A549 (cell line): ENCODE data around the gene ATP6V0A4. TPM values are rescaled to one million over a fixed set of nuclear protein-coding genes. Genes with fewer than 3 reads are reported as not detected.

ENCODE experiments used
- ATAC-seq, 2 experiments: fragments of 200-7000 bp in 1 of 2; fragments of >200 bp in 1 of 2; cut with Nextera tagmentation in 1 of 2; cut with Tn5 transposase in 1 of 2; 3 replicates each; pipeline versions ENCODE4 v1.8.0 to v1.9.1; 2018 to 2020; ENCODE audit warnings: mild to moderate bottlenecking in 1 of 2, moderate library complexity in 1 of 2
- CTCF ChIA-PET: fragments of 300-600 bp; sonication (Branson Sonifier 250); formaldehyde crosslinking; extraction: SDS; loops from one replicate; lab custom pipeline; 2021; ENCODE audit warnings: antibody characterized with exemption, inconsistent platforms; lab: Yijun Ruan, JAX
- POLR2A ChIA-PET: fragments of 350-600 bp; formaldehyde crosslinking; extraction: SDS; loops from one replicate; lab custom pipeline; 2021; ENCODE audit warnings: antibody characterized with exemption, inconsistent platforms; lab: Yijun Ruan, JAX
- DNase-seq, 2 experiments: peaks; one replicate each; pipeline versions ENCODE4 v3.0.0 to v3.0.0-alpha.2; 2011 to 2016; ENCODE audit warnings: low read depth in 1 of 2, low spot score in 1 of 2
- FAIRE-seq: peaks from 2 replicates; lab custom pipeline; 2011; peaks lifted over from hg19 to GRCh38; lab: Jason Lieb, UNC
- H3K27ac ChIP-seq, 2 experiments: fragments of >200 bp; sonication (Bioruptor Twin); formaldehyde crosslinking; 3 replicates each; pipeline ENCODE4 v1.5.1; 2016 to 2017
- H3K4me1 ChIP-seq: fragments of >200 bp; sonication (Bioruptor Twin); formaldehyde crosslinking; 3 replicates; pipeline ENCODE4 v1.6.1; 2016
- H3K4me2 ChIP-seq: fragments of >200 bp; sonication (Bioruptor Twin); formaldehyde crosslinking; 3 replicates; pipeline ENCODE4 v1.6.1; 2016
- H3K4me3 ChIP-seq: fragments of >200 bp; sonication (Bioruptor Twin); formaldehyde crosslinking; 3 replicates; pipeline ENCODE4 v1.5.1; 2016
- H3K9me3 ChIP-seq: fragments of >200 bp; sonication (Bioruptor Twin); formaldehyde crosslinking; 3 replicates; pipeline ENCODE4 v1.6.1; 2016
- CEBPB ChIP-seq, 2 experiments: fragments of >200 bp in 1 of 2; sonication (Bioruptor Twin) in 1 of 2; formaldehyde crosslinking in 1 of 2; IDR thresholded peaks; 2 replicates each; pipeline ENCODE4 v1.6.1; 2012 to 2016
- CHD4 ChIP-seq: fragments of 200-600 bp; sonication (generic); IDR thresholded peaks from 2 replicates; pipeline ENCODE4 v1.6.1; 2016; ENCODE audit warnings: antibody characterized with exemption, mild to moderate bottlenecking, borderline replicate concordance
- CTCF ChIP-seq: fragments of >200 bp; sonication (Bioruptor Twin); formaldehyde crosslinking; IDR thresholded peaks from 3 replicates; pipeline ENCODE4 v1.5.1; 2016
- E2F6 ChIP-seq: IDR thresholded peaks from 2 replicates; pipeline ENCODE4 v1.6.1; 2012; ENCODE audit warnings: low read depth, borderline replicate concordance
- EHF ChIP-seq: fragments of 250-450 bp; sonication (Bioruptor Pico); IDR thresholded peaks from 2 replicates; pipeline ENCODE4 v1.5.0; 2020; ENCODE audit warnings: mild to moderate bottlenecking
- EP300 ChIP-seq, 2 experiments: fragments of >200 bp; sonication (Bioruptor Twin); formaldehyde crosslinking; IDR thresholded peaks; 2 replicates in 1 of 2; 3 replicates in 1 of 2; pipeline ENCODE4 v1.6.1; 2016 to 2017
- FOSL2 ChIP-seq, 2 experiments: fragments of 450-650 bp in 1 of 2; fragments of >200 bp in 1 of 2; sonication (Bioruptor Twin) in 1 of 2; formaldehyde crosslinking; IDR thresholded peaks; 2 replicates each; pipeline versions ENCODE4 v1.5.0 to v1.6.1; 2016 to 2020; ENCODE audit warnings: mild to moderate bottlenecking in 1 of 2, moderate library complexity in 1 of 2
- FOXS1 ChIP-seq: fragments of 250-450 bp; sonication (Bioruptor Pico); IDR thresholded peaks from 2 replicates; pipeline ENCODE4 v1.5.0; 2020; ENCODE audit warnings: mild to moderate bottlenecking, moderate library complexity
- GATA3 ChIP-seq: IDR thresholded peaks from 2 replicates; pipeline ENCODE4 v1.6.1; 2012; ENCODE audit warnings: borderline replicate concordance
- HOXA7 ChIP-seq: fragments of 250-450 bp; sonication (Bioruptor Pico); IDR thresholded peaks from 2 replicates; pipeline ENCODE4 v1.5.0; 2020; ENCODE audit warnings: mild to moderate bottlenecking, moderate library complexity
- HOXB5 ChIP-seq: fragments of 250-450 bp; sonication (Bioruptor Pico); IDR thresholded peaks from 2 replicates; pipeline ENCODE4 v1.5.0; 2020; ENCODE audit warnings: mild to moderate bottlenecking, moderate library complexity
- KDM1A ChIP-seq: fragments of 200-600 bp; sonication (generic); IDR thresholded peaks from 2 replicates; pipeline ENCODE4 v1.6.1; 2016; ENCODE audit warnings: low read depth, mild to moderate bottlenecking
- MAFK ChIP-seq: fragments of 450-650 bp; IDR thresholded peaks from 2 replicates; pipeline ENCODE4 v1.6.1; 2014; ENCODE audit not compliant: partially characterized antibody
- MAX ChIP-seq: IDR thresholded peaks from 2 replicates; pipeline ENCODE4 v1.6.1; 2012
- MAZ ChIP-seq: fragments of 150-350 bp; IDR thresholded peaks from 2 replicates; pipeline ENCODE4 v1.6.1; 2014; ENCODE audit warnings: antibody characterized with exemption, low read depth, low read length, borderline replicate concordance
- NFE2L2 ChIP-seq: fragments of 150-350 bp; conservative IDR thresholded peaks from 2 replicates; pipeline ENCODE4 v1.6.1; 2014; ENCODE audit warnings: low read length
- NPAS2 ChIP-seq: fragments of 250-450 bp; sonication (Bioruptor Pico); IDR thresholded peaks from 2 replicates; pipeline ENCODE4 v1.8.0; 2022; ENCODE audit warnings: mild to moderate bottlenecking, moderate library complexity, borderline replicate concordance
- PBX3 ChIP-seq: IDR thresholded peaks from 2 replicates; pipeline ENCODE4 v1.6.1; 2012
- POLR2A ChIP-seq: IDR thresholded peaks from 2 replicates; pipeline ENCODE4 v1.6.1; 2012; ENCODE audit warnings: mild to moderate bottlenecking, low read length
- POLR2AphosphoS2 ChIP-seq: conservative IDR thresholded peaks from 2 replicates; pipeline ENCODE4 v1.6.1; 2012; ENCODE audit warnings: low read length, improper control_type of control experiment, inconsistent platforms
- RAD21 ChIP-seq, 2 experiments: fragments of >200 bp in 1 of 2; sonication (Bioruptor Twin) in 1 of 2; formaldehyde crosslinking in 1 of 2; IDR thresholded peaks in 1 of 2; conservative IDR thresholded peaks in 1 of 2; 2 replicates in 1 of 2; 3 replicates in 1 of 2; pipeline ENCODE4 v1.6.1; 2012 to 2018; ENCODE audit warnings: inconsistent platforms in 1 of 2
- RCOR1 ChIP-seq: fragments of 150-350 bp; IDR thresholded peaks from 2 replicates; pipeline ENCODE4 v1.6.1; 2014; ENCODE audit warnings: antibody characterized with exemption, low read length, low read depth
- TFCP2L1 ChIP-seq: fragments of 250-450 bp; sonication (Bioruptor Pico); IDR thresholded peaks from 2 replicates; pipeline ENCODE4 v1.5.0; 2021; ENCODE audit warnings: mild to moderate bottlenecking
- TP53 ChIP-seq: fragments of 250-450 bp; sonication (Bioruptor Pico); IDR thresholded peaks from 2 replicates; pipeline ENCODE4 v1.5.0; 2021; ENCODE audit warnings: mild to moderate bottlenecking, moderate library complexity
- USF2 ChIP-seq: fragments of 450-650 bp; IDR thresholded peaks from 2 replicates; pipeline ENCODE4 v1.6.1; 2014; ENCODE audit warnings: antibody characterized with exemption
- ZFP36 ChIP-seq: fragments of 450-650 bp; IDR thresholded peaks from 2 replicates; pipeline ENCODE4 v1.6.1; 2014; ENCODE audit warnings: borderline replicate concordance; ENCODE audit not compliant: partially characterized antibody
- ZNF302 ChIP-seq: fragments of 250-450 bp; sonication (Bioruptor Pico); IDR thresholded peaks from 2 replicates; pipeline ENCODE4 v1.9.0; 2021; ENCODE audit warnings: inconsistent platforms, mild to moderate bottlenecking, moderate library complexity
- ZSCAN20 ChIP-seq: fragments of 250-450 bp; sonication (Bioruptor Pico); IDR thresholded peaks from 2 replicates; pipeline ENCODE4 v1.8.0; 2022; ENCODE audit warnings: mild to moderate bottlenecking, moderate library complexity
- WGBS: methylation state at CpG from one replicate; pipeline ENCODE4 v1.1.6; 2017; ENCODE audit errors: missing lambda C conversion rate; 5-methylcytosine and 5-hydroxymethylcytosine counted together
- polyA plus RNA-seq, 4 experiments: library from polyadenylated mRNA; depleted of rRNA in 3 of 4; stranded (reverse); fragments of >200 nt; fragmentation: RNase III in 1 of 4; extraction: RNeasy Plus Mini Kit Qiagen cat#74134 plus additional on column Dnase treatment in 1 of 4; gene quantifications; 2 replicates in 3 of 4; 3 replicates in 1 of 4; pipeline ENCODE4 v1.2.3, GENCODE V29; 2011 to 2017

ATP6V0A4 gene
- polyA plus RNA-seq, 2 of the 4 experiments (the other 2 are of a cell fraction): 0.09 to 0.25 TPM

- TF ChIP-seq HOXB5 (no peak), KDM1A (no peak), GATA3 (no peak), EHF (CRISPR knock-in tag) (no peak), CHD4 (no peak), POLR2A (no peak)
These were observed 136.8 kb downstream of the ATP6V0A4 start (continued) for GRCh38 chr7:138661069-138661635.

GRCh38 chr7:138658889-138659288 lies 139.1 kb downstream of the ATP6V0A4 start:
- ATAC-seq (no peak), FAIRE-seq (no peak), DNase-seq (no peak)
- TF ChIP-seq POLR2AphosphoS2 (no peak), RAD21 (conservative IDR thresholded peaks at IDR 0.05 in 1 of 2, IDR thresholded peaks at IDR 0.05 in 1 of 2) (no peak), HOXA7 (no peak), ZSCAN20 (no peak), GATA3 (no peak), CEBPB (IDR thresholded peaks at IDR 0.05) (no peak), ZNF302 (CRISPR knock-in tag) (no peak), CHD4 (no peak), KDM1A (no peak), TFCP2L1 (CRISPR knock-in tag) (no peak), RCOR1 (no peak), USF2 (no peak), FOXS1 (CRISPR knock-in tag) (no peak), MAX (no peak), CTCF (no peak), MAZ (no peak), MAFK (no peak), TP53 (no peak), NPAS2 (CRISPR knock-in tag) (no peak), PBX3 (no peak)
- CTCF ChIA-PET: interaction anchor here (0.6 kb wide), 1 partner anchor 759 kb away, joined by 3 read pairs; no protein-coding TSS in a partner anchor
- Histone ChIP-seq H3K9me3 (peaks cover 13% of the 10 kb centered on the region; the same call in 2 of the 3 replicates), H3K4me3 (no peak overlapping the region), H3K27ac (no peak overlapping the region), H3K4me1 (no peaks in the 10 kb centered on the region), H3K4me2 (no peak overlapping the region)
- POLR2A ChIA-PET: no interaction called here
- WGBS: 53% methylated on average over 4 of the region's 4 CpGs

- ChIA-PET POLR2A (no interaction called here), CTCF (no interaction called here)
- WGBS: 3% methylated on average over 4 of the region's 4 CpGs
- DNase-seq (no peak), FAIRE-seq (no peak), ATAC-seq (no peak)
- H3K9me3 ChIP-seq: peaks cover 13% of the 10 kb centered on the region; the same call in 2 of the 3 replicates
- H3K4me1 ChIP-seq: no peaks in the 10 kb centered on the region
- H3K4me2 ChIP-seq: no peak overlapping the region
- H3K27ac ChIP-seq: no peak overlapping the region
- no peak for TF ChIP-seq EP300 (IDR thresholded peaks at IDR 0.05)
- no peak for TF ChIP-seq NFE2L2
- TF ChIP-seq E2F6: no peak
- TF ChIP-seq CTCF: no peak
- TF ChIP-seq FOSL2 (IDR thresholded peaks at IDR 0.05): no peak
- TF ChIP-seq FOSL2 (CRISPR knock-in tag; IDR thresholded peaks at IDR 0.05): no peak
- no peak for TF ChIP-seq ZFP36
- no peak for TF ChIP-seq EHF (CRISPR knock-in tag)
- no peak for TF ChIP-seq PBX3
- no peak for TF ChIP-seq TFCP2L1 (CRISPR knock-in tag)
- no peak overlapping the region for H3K4me3 ChIP-seq
These were observed 140.1 kb downstream of the ATP6V0A4 start for GRCh38 chr7:138657854-138658386.
